GM12892 (cell line): Measurements from ENCODE around the gene DDIT4.

Source experiments
- POLR2A ChIP-seq: IDR thresholded peaks from 2 replicates; pipeline ENCODE4 v1.6.1; 2011; ENCODE audit warnings: low read depth, low read length, control low read depth
- POLR2AphosphoS5 ChIP-seq: IDR thresholded peaks from 2 replicates; pipeline ENCODE4 v1.6.1; 2011; ENCODE audit warnings: low read depth, low read length, control low read depth

- no peak for TF ChIP-seq POLR2AphosphoS5
- TF ChIP-seq POLR2A = no peak
Observed at GRCh38 chr10:72254813-72255568, 18.7 kb upstream of the DDIT4 start.
